BE2C (cell line): Measurements from ENCODE around the gene ADGRD1.

Experiments
- DNase-seq: peaks from one replicate; pipeline ENCODE4 v3.0.0-alpha.2; 2020
- H3K27me3 ChIP-seq: fragments of 250-450 bp; sonication (Bioruptor Pico); 2 replicates; pipeline ENCODE4 v1.5.1; 2020; ENCODE audit warnings: mild to moderate bottlenecking
- H3K36me3 ChIP-seq: fragments of 250-450 bp; sonication (Bioruptor Pico); 2 replicates; pipeline ENCODE4 v1.5.1; 2020; ENCODE audit warnings: mild to moderate bottlenecking
- H3K4me1 ChIP-seq: fragments of 250-450 bp; sonication (Bioruptor Pico); 2 replicates; pipeline ENCODE4 v1.5.1; 2020
- H3K4me3 ChIP-seq: 2 replicates; pipeline ENCODE4 v1.5.1; 2011; ENCODE audit warnings: low read depth, low read length
- H3K9me3 ChIP-seq: fragments of 250-450 bp; sonication (Bioruptor Pico); 2 replicates; pipeline ENCODE4 v1.5.1; 2020
- TF ChIP-seq, protein P1 (sequence below): IDR thresholded peaks from 2 replicates; pipeline ENCODE4 v1.5.1; 2012; ENCODE audit warnings: mild to moderate bottlenecking, low read depth, low read length

The ADGRD1 gene

DNA sequence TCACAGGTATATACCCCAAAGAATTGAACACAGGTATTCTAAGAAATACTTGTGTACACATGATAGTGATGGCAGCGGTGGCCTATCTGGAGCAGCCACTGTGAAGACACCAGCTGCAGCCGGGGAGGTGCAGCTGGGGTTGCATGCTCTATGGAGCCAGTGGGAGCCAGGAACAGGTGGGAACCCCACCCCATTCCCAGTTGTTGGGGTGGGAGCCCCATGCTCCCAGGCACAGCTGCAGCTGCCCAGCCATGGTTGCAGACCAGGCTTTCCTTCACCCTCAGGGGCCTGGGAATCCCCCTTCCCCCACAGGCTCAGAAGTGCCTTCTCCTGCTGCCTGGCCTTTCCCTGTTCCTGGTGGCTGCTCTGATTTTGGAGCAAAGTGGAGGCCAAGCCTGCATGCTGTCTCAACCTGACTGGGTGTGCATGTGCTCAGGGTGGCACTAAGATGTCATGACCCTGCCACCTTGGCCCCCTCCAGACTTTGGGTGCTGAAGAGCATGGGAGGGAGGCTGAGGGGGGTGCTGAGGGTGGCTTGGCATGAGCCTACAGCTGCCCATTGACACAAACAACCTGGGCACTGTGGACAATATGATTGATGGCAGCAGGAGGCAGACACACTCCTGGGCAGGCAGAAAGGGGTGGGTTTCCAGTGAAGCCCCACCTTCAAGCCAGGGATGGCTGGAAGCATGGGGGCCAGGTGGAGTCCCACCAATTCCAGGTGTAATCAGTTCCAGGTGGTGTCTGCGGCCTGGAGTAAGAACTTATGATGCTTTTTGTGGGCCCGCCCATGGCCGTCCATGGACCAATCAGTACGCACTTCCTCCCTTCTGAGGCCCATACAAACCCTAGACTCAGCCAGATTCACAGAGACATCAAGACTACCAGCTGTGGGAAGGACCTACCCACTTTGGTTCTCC, 234.7 kb downstream of the ADGRD1 start:
- TF ChIP-seq, protein P1, sequence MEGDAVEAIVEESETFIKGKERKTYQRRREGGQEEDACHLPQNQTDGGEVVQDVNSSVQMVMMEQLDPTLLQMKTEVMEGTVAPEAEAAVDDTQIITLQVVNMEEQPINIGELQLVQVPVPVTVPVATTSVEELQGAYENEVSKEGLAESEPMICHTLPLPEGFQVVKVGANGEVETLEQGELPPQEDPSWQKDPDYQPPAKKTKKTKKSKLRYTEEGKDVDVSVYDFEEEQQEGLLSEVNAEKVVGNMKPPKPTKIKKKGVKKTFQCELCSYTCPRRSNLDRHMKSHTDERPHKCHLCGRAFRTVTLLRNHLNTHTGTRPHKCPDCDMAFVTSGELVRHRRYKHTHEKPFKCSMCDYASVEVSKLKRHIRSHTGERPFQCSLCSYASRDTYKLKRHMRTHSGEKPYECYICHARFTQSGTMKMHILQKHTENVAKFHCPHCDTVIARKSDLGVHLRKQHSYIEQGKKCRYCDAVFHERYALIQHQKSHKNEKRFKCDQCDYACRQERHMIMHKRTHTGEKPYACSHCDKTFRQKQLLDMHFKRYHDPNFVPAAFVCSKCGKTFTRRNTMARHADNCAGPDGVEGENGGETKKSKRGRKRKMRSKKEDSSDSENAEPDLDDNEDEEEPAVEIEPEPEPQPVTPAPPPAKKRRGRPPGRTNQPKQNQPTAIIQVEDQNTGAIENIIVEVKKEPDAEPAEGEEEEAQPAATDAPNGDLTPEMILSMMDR = no peak
- DNase-seq = no peak
- no peaks in the 10 kb centered on the region for H3K36me3 ChIP-seq
- no peaks in the 10 kb centered on the region for H3K9me3 ChIP-seq
- no peaks in the 10 kb centered on the region; the same call in 1 of the 2 replicates for H3K27me3 ChIP-seq
- no peak overlapping the region for H3K4me3 ChIP-seq
- no peaks in the 10 kb centered on the region for H3K4me1 ChIP-seq

DNA sequence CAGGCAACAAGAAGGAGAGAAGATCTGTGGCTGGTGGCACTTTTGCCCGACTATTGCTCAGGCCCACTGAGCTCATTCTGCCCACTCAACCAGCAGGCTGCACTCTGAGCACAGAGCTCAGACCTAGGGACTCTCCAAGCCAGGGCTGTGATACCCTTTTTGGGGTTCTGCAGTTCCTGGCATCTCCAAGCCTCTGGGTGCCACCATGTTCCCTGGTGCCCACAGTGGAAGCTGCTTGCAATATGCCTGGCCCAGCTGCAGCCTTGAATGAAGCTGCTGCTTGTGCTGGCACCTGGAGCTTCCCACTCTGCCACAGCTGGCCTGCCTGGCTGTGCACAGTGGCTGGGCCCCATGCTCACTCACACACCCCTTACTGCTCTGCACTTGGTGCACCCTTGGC, 236.1 kb downstream of the ADGRD1 start:
- TF ChIP-seq, protein P1 = no peak
- no peaks in the 10 kb centered on the region; the same call in 1 of the 2 replicates for H3K9me3 ChIP-seq
- no peaks in the 10 kb centered on the region for H3K4me1 ChIP-seq
- no peak overlapping the region for H3K4me3 ChIP-seq
- no peak for DNase-seq
- H3K36me3 ChIP-seq = no peaks in the 10 kb centered on the region
- no peaks in the 10 kb centered on the region; the same call in 1 of the 2 replicates for H3K27me3 ChIP-seq

DNA sequence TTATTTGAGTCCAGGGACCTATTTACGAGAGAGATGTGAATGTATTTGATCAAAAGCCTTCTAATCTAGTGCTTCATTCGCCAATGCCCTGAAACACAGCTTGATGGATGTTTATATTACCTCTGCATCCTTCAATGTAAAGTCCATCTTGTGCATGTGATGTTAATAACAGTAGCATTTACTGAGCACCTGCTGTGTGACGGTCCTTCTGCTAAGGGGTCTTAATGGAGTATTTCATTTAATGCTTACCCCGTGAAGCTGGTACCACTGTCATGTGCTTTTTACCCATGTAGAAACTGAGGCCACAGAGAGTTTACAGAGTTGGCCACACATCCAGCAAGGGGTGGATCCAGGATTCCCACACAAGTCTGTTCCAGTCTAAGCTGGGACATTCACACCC, 237.3 kb downstream of the ADGRD1 start:
- DNase-seq = no peak
- Histone ChIP-seq H3K9me3 (no peaks in the 10 kb centered on the region; the same call in 1 of the 2 replicates), H3K4me3 (no peak overlapping the region), H3K27me3 (no peaks in the 10 kb centered on the region; the same call in 1 of the 2 replicates), H3K4me1 (no peaks in the 10 kb centered on the region), H3K36me3 (no peaks in the 10 kb centered on the region)
- TF ChIP-seq, protein P1 = no peak
